GM12873 (cell line): ENCODE results near the gene ZNF608.

Source experiments
- CTCF ChIP-seq: IDR thresholded peaks from 2 replicates; pipeline ENCODE4 v1.5.1; 2012; ENCODE audit warnings: low read depth, mild to moderate bottlenecking, moderate library complexity, low read length, control low read depth; ENCODE audit not compliant: insufficient read depth; ENCODE audit errors: missing control alignments

ZNF608 gene

DNA sequence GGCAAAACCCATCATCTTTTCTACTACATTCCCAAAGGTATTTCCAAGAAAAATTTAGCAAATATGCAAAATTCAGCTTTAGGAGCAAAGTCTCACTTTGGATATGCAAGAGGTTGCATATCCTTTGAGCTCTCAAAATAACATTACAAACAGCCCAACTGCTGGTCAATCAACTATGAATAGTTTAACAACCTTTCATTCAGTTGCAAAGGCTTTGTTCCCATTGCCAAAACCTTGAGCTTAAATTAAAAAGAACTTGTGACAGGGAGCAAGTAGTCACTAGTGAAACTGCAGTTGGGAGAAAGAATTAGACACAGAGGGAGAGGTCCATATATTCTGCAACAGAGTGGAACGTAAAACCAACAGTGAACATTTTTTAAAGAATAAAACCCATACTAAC is 8.8 kb downstream of the ZNF608 start:
- TF ChIP-seq CTCF: no peak

DNA sequence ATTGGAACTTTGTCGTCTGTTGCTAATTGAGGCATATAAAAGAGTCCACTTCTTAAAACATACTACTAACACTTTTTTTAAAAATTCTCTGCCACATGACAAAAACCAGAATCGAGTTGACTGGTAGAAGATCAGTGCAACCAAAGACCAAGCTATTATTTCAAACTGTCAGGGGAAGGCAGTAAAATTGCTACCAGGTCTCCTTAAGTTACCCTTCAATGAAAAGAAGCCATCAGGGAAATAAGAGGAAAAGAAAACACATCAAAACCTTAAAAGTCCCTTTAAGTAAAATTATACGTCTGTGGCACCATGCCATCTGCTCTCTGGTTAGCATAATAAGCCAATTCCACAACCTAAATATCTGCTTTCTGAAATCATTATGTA is 9.6 kb downstream of the ZNF608 start:
- TF ChIP-seq CTCF: no peak

DNA sequence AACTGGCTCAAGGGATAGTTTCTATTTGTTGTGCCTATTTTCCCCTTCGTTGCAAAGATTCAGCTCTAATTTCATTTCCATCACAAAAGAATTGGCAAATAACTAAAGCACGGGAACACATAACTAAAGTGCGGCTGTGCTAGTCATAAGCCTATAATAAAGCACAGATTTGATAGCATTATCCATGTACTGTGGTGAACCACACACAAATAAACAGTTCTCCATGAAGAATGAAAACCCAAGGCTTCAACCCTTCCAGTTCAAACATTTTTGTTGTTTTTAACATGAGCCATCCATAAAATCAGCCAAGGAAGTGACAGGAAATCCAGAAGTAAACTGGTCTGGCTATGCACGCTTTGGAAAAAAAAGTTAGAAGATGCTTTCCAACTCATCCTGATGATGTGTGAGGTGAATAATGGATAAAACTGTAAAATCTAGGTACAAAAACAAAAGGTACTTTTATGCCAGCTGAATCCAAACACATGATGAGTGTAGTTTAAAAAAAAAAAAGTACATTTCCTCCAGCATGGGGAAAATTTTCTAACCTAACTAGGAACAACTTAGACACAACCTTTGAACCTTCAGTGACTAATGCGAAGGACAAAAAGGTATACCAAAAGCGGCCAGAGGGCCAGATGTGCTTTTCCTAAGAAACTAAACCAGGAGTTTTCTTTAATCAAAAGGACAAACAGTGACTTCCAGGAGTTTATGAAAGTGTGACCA is 10.2 kb downstream of the ZNF608 start:
- no peak for TF ChIP-seq CTCF

DNA sequence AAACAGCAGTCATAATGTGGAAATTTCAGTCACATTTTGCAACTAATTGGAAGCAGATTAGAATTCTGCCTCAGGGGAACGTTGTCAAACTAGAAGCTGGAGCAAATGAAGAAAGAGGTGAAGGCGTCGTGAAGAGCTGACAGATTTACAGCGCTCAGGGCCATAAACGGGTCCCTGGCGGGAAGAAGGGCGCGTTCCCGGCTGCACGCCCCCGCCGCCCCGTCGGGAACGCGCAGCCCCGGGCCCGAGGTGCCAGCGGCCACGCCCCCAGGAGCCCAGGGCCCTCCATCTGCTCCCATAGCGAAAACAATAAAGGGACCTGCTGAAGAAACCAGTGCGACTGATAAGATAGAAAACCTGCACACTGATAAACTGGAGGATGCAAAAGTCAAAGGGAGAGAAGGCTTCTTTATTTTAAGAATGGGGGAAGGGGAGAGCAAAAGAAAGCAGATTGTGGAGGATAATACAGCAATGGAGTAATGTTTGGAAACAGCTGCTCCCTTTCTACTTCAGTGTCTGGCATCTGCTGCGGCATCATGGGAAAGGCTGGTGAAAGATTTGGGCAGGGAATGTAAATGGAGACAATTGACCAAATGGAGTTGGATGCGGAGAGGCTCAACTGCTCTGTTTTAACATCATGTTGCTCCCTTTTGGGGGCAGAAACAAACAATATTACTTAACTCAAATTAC is 11.1 kb downstream of the ZNF608 start:
- no peak for TF ChIP-seq CTCF

DNA sequence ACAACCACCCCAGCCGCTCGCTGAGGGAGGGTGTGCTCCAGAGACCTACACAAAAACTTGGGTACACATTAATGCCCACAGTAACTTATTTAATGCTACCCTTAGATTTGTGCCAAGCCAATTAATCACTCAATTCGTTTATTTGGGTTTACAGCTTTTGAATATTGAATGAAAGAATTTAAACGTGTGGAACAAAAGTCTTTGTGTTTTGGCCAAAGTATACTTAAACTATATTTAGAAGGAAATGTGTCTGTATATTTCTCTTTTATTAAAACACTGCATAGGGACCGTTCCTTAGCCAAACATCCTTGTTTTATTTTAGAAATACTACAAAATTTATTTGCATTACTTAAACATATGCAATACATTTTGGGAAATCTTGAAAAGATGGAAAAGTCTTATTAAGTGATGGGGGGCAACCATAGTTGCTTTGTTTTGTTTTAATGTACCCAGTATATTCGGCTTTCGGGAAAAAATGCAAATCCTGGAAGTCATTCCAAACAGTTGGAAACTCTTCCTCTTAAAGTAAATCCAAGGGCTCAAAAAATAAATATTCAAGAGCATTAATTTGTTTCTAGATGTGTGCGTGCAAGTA is 11.8 kb downstream of the ZNF608 start:
- TF ChIP-seq CTCF: no peak

DNA sequence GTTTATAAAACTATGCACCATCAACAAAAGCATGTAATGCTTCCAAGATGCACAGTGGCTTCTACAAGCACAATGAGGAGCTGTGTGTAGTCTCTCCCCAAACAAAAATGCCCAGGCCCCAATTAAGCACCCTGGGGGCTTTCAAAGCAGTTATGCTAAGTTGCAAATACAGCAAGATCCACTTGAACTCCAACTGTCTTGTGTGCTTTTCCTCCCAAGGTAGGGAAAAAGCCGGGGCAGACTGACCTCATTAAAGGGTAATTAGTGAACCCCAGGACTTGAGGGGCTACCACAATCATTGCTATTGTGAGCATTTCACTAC is 13.1 kb downstream of the ZNF608 start:
- TF ChIP-seq CTCF: no peak

DNA sequence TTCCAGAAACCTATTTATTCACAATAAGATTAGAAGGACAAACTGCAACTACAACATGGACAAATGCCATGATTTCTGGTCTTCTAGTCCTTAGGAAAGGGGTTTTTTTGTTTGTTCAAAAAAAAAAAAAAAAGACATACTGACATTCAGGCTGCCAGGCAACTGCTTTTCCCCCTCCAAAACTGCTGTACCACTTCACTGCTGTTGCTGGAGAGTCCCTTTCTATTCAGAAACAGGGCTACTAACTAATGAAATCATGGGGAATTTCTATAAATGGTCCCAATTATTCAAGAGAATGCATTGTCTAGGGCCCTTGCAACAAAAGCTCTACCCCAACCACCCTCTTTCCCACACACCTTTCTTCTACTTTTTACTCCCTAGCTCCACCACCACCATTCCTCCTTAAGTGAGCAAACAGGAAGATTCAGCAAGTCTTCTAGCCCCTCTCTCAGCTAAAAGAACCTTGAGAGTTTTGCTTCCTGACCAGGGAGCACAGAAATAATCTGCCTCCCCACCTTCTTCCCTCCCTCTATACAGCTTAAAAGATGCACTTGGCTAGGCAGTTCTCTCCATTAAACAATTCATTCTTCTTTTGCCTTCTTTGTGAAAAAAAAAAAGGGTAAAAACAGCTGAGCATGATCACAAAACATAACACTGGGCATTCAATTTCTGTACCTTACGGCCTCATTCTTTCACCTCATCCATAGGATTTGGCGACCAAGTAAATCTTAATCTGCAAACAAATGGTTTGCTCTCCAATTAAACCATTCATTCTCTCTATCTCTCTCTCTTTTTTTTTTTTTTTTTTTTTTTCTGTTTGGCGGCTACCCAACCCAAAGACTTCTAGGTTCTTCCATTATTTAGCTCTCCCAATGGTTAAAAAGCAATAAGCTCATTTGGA is 13.8 kb downstream of the ZNF608 start:
- no peak for TF ChIP-seq CTCF
